ENCODE results near the gene SLC25A22.

The SLC25A22 gene

DNA sequence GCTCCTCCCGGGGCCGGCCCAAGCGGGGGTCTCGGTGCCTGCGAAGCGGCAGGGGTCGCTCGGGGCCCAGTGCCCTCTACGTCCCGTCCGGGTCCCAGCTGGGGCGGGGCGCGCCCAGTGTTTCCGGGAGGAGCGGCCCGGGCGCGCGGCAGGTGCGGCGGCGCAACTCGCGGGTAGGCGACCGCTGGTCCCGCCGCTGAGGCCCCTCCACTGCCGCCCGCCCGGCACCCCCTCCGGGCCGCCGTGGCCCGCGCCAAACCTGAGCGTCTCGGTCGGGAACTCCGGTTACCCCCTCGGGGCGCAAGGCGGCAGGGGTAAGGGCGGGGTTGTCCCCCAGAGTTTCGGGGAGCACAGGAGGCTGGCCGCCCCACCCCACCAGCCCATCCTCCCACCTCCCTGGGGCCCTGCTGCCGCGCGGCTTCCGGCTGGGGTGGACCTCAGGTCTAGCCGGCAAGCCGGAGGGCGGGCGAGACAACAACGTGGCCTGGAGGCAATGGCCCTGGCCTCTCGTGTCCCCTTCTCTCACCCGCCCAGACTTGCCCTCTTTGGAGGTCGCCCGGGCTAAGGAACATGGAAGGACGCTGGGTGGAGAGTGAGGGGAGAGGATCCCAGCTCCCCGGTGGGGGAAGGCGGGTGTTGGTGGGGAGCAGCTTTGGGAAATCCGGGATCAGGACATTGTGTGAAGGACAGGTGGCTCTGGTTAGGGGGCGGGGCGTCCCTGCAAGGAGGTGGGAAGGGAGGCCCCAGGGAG is 29.2 kb upstream of the SLC25A22 start:
- H3K27ac ChIP-seq (replicated peaks), result peak overlapping the region; percentile 65
- DNase-seq (ENCODE audit: low read depth in 1 of 2, low spot score in 1 of 2), result peak in 1 of 2 experiments; percentile 61
- TF ChIP-seq POLR2AphosphoS5 (IDR thresholded peaks at IDR 0.05; ENCODE audit: low read depth) (peak; percentile 38; the same call in 1 of the 2 replicates), GABPA (IDR thresholded peaks at IDR 0.05; ENCODE audit: low read depth) (no peak)
- TF ChIP-seq, protein P1, sequence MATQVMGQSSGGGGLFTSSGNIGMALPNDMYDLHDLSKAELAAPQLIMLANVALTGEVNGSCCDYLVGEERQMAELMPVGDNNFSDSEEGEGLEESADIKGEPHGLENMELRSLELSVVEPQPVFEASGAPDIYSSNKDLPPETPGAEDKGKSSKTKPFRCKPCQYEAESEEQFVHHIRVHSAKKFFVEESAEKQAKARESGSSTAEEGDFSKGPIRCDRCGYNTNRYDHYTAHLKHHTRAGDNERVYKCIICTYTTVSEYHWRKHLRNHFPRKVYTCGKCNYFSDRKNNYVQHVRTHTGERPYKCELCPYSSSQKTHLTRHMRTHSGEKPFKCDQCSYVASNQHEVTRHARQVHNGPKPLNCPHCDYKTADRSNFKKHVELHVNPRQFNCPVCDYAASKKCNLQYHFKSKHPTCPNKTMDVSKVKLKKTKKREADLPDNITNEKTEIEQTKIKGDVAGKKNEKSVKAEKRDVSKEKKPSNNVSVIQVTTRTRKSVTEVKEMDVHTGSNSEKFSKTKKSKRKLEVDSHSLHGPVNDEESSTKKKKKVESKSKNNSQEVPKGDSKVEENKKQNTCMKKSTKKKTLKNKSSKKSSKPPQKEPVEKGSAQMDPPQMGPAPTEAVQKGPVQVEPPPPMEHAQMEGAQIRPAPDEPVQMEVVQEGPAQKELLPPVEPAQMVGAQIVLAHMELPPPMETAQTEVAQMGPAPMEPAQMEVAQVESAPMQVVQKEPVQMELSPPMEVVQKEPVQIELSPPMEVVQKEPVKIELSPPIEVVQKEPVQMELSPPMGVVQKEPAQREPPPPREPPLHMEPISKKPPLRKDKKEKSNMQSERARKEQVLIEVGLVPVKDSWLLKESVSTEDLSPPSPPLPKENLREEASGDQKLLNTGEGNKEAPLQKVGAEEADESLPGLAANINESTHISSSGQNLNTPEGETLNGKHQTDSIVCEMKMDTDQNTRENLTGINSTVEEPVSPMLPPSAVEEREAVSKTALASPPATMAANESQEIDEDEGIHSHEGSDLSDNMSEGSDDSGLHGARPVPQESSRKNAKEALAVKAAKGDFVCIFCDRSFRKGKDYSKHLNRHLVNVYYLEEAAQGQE (IDR thresholded peaks at IDR 0.05; ENCODE audit: insufficient replicate concordance, low read depth), result no peak
- H3K27me3 ChIP-seq (ENCODE audit: insufficient read depth, poor library complexity, severe bottlenecking), result peaks cover 9% of the 10 kb centered on the region
- peak overlapping the region; percentile 46 for H3K4me3 ChIP-seq (replicated peaks; ENCODE audit: insufficient read depth, low read length)

DNA sequence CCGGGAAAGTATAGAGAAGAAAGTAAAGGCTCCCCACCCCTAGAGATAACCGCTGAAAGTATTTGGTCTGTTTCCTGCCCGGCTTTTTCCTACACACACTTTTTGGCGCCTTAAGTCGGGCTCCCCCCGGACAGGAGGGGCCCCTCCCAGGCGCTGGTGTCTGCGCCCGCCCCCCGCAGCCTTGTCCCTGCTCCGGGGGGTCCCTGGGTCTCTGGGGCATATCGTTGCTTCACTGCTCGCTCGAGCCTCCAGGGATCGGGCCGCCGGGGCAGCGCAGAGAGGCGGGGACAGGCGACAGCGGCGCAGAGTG is 28.7 kb upstream of the SLC25A22 start:
- TF ChIP-seq GABPA (IDR thresholded peaks at IDR 0.05; ENCODE audit: low read depth) (no peak), POLR2AphosphoS5 (IDR thresholded peaks at IDR 0.05; ENCODE audit: low read depth) (no peak), SPI1 (IDR thresholded peaks at IDR 0.05; ENCODE audit: borderline replicate concordance, low read depth) (no peak)
- TF ChIP-seq, protein P2, sequence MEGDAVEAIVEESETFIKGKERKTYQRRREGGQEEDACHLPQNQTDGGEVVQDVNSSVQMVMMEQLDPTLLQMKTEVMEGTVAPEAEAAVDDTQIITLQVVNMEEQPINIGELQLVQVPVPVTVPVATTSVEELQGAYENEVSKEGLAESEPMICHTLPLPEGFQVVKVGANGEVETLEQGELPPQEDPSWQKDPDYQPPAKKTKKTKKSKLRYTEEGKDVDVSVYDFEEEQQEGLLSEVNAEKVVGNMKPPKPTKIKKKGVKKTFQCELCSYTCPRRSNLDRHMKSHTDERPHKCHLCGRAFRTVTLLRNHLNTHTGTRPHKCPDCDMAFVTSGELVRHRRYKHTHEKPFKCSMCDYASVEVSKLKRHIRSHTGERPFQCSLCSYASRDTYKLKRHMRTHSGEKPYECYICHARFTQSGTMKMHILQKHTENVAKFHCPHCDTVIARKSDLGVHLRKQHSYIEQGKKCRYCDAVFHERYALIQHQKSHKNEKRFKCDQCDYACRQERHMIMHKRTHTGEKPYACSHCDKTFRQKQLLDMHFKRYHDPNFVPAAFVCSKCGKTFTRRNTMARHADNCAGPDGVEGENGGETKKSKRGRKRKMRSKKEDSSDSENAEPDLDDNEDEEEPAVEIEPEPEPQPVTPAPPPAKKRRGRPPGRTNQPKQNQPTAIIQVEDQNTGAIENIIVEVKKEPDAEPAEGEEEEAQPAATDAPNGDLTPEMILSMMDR (IDR thresholded peaks at IDR 0.05; ENCODE audit: insufficient read depth, low read length), result no peak
- TF ChIP-seq, protein P1 (IDR thresholded peaks at IDR 0.05; ENCODE audit: insufficient replicate concordance, low read depth), result no peak
- H3K27ac ChIP-seq (replicated peaks), result peak overlapping the region; percentile 65
- peak overlapping the region; percentile 46 for H3K4me3 ChIP-seq (replicated peaks; ENCODE audit: insufficient read depth, low read length)
- H3K27me3 ChIP-seq (ENCODE audit: insufficient read depth, poor library complexity, severe bottlenecking), result peaks cover 9% of the 10 kb centered on the region
- no peak for DNase-seq (ENCODE audit: low read depth in 1 of 2, low spot score in 1 of 2)

DNA sequence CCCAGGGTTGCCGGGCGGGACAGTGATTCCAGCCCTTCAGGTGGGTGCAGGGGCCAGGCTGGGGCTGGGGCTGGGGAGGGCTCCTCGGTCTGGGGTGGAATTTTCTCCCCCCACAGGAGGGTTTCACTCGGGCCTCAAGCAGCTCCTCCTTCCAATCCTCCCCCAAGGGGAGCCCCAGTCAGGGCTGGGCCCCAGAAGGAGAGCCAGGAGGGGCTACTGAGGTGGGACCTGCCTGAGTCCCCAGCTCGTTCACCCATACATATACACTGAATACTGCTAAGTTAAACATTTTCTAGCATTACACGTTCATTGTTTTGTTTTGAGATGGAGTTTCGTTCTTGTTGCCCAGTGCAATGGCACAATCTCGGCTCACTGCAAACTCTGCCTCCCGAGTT is 28.1 kb upstream of the SLC25A22 start:
- TF ChIP-seq SPI1 (IDR thresholded peaks at IDR 0.05; ENCODE audit: borderline replicate concordance, low read depth) (no peak), GABPA (IDR thresholded peaks at IDR 0.05; ENCODE audit: low read depth) (no peak), POLR2AphosphoS5 (IDR thresholded peaks at IDR 0.05; ENCODE audit: low read depth) (no peak)
- TF ChIP-seq, protein P2 (IDR thresholded peaks at IDR 0.05; ENCODE audit: insufficient read depth, low read length), result no peak
- TF ChIP-seq, protein P1 (IDR thresholded peaks at IDR 0.05; ENCODE audit: insufficient replicate concordance, low read depth), result no peak
- no peak overlapping the region for H3K4me3 ChIP-seq (replicated peaks; ENCODE audit: insufficient read depth, low read length)
- no peak for DNase-seq (ENCODE audit: low read depth in 1 of 2, low spot score in 1 of 2)
- H3K27me3 ChIP-seq (ENCODE audit: insufficient read depth, poor library complexity, severe bottlenecking), result peaks cover 9% of the 10 kb centered on the region
- H3K27ac ChIP-seq (replicated peaks), result peak overlapping the region; percentile 65; the same call in 1 of the 2 replicates
